NK-92 (cell line): Measurements from ENCODE around the gene RAE1.

Experiments used
- DNase-seq: peaks from one replicate; lab custom pipeline; 2025; ENCODE audit not compliant: unreplicated experiment; lab: John Stamatoyannopoulos, UW

The RAE1 gene

GRCh38 chr20:57351042-57351783 lies at the start of gene RAE1:
Gene RAE1, plus strand, starts transcription at chr20:57351255. Its CDS starts 2,784 bp downstream, at chr20:57354039.
- peak; percentile 35 for DNase-seq

DNA sequence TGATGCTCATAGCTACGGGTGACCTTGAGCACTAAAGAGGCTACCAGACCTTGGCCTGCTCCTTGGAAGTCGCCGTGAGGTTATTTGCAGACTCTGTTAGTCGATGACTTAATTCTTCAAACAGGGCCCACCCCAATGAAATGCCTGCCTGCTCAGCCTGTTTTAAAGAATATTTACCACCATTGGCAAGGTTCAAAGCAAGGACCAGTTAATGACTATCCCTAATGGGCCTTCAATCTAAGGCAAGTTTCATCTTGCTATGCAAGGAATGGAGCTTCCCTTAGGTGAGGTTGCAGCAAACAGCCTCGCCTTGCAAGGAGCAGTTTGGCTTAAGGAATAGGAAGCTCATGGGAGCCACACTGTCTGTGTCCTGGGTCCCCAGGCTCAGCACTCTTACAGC lies 44.3 kb upstream of the RAE1 start:
- DNase-seq, result no peak

GRCh38 chr20:57308451-57309271 lies 42.4 kb upstream of the RAE1 start:
- no peak for DNase-seq

GRCh38 chr20:57309544-57310115 lies 41.4 kb upstream of the RAE1 start:
- DNase-seq, result no peak

GRCh38 chr20:57310821-57311514 lies 40.1 kb upstream of the RAE1 start:
- no peak for DNase-seq

GRCh38 chr20:57312138-57312537 lies 38.9 kb upstream of the RAE1 start:
- no peak for DNase-seq

DNA sequence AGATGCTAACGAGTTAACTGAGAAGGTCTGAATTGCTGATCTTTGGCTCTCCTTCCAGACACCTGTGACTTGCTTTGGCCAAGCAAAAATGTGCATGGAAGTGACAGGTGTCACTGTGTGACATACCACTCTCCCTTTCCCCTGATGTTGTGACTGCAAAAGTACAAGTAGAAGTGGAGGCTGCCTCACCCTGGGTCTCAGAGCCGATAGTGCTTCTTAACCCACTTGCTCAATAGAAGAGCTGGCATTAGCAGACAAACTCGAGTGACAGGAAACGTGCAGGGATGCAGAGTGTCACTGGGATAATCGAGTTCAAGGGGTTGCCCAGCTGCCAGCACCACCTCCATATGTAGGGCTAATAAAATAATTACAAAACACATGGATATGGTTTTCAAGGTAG lies 37.8 kb upstream of the RAE1 start:
- DNase-seq, result no peak

DNA sequence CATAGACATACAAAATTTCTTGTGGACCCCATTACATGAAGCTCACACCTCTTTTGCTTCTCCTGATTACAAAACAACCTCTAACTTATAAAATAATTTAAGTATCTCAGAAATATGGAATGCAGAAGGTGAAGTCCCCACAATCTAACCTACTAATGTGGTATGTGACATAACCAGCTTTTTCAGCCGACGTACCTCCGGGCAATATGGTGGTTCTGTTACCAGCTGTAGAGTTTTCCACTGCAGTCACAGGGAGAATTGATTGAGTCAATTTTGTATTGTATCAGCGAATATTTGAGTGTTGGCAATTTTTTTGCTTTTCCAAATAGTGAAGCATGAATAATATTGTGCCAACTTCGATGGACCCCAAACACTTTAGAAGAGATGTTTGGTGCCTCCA lies 37.1 kb upstream of the RAE1 start:
- DNase-seq, result no peak

- DNase-seq, result no peak
These were observed 35.7 kb upstream of the RAE1 start for GRCh38 chr20:57315083-57315975.

GRCh38 chr20:57315976-57316480 lies 35.0 kb upstream of the RAE1 start:
- DNase-seq, result no peak

GRCh38 chr20:57316795-57317201 lies 34.3 kb upstream of the RAE1 start:
- no peak for DNase-seq

DNA sequence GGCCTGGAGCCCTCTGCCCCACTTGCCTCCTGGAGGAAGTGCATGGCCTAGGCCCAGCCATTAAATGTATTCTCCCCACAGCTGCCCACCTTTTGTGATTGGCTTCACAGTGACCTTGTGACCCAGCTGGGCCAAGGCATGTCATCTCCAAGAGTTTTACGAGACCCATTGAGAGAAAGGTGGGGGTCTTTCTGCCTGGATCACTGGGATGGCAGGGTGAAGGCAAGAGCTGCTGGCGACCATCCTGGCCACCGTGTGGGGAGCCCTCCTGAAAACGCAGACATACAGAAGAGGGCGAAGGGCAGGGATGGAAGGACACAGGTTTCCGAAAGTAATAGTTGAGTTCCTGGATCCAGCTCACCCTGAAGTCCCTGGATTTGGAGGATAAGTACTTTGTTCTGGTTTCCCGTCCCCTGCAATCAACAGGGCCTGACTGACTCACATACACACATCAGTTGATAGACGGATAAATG lies 33.7 kb upstream of the RAE1 start:
- DNase-seq, result no peak

- DNase-seq, result no peak
These were observed 33.2 kb upstream of the RAE1 start for GRCh38 chr20:57317789-57318371.

GRCh38 chr20:57319584-57319983 lies 31.5 kb upstream of the RAE1 start:
- DNase-seq, result no peak

- DNase-seq, result no peak
These were observed 30.7 kb upstream of the RAE1 start for GRCh38 chr20:57320358-57320757.

GRCh38 chr20:57321142-57321541 lies 29.9 kb upstream of the RAE1 start:
- DNase-seq, result no peak

DNA sequence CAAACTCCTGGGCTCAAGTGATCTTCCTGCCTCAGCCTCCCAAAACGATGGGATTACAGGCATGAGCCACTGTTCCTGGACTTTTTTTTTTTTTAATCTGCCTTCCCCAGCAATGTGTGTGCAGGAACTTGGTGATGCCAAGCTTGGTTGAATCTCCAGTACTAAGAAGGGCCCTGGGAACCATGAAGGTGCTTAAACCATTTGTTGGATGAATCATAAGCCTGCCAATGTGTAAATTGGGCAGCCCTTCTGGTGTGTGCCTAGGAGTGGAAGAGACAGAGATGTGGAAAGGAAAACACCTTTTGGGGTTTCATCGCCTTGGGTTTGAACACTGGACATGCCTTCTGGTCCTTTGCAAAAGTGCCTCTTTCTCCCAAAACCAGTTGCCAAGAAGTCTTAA lies 28.6 kb upstream of the RAE1 start:
- DNase-seq, result no peak

- DNase-seq, result no peak
These were observed 28.0 kb upstream of the RAE1 start for GRCh38 chr20:57323034-57323433.

DNA sequence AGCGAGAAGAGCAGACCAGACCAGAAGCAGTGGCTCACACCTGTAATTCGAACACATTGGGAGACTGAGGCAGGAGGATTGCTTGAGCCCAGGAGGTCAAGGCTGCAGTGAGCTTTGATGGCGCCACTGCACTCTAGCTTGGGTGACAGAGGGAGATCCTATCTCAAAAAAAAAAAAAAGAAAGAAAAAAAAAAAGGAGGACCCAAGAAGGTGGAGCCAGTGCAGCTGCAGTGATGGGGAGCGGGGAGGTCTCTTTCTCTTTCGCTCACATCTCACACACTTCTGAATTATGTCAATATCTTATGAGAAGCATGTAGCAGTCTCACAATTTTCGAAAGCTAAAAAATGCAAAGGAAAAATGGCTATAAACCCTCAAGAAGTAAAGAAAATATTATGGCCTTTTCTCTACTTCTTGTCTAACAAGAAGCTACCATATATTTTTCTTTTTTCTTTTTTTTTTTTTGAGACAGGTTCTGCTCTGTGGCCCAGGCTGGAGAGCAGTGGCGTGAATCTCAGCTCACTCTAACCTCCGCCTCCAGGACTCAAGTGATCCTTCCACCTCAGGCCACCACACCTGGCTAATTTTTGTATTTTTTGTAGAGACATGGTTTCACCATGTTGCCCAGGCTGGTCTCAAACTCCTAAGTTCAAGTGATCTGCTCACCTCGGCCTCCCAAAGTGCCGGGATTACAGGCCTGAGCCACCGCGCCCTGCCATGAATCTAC lies 25.3 kb upstream of the RAE1 start:
- DNase-seq, result no peak
